ENCODE measurements around the gene DSEL. TPM values are rescaled to one million over a fixed set of nuclear protein-coding genes. Genes with fewer than 3 reads are reported as not detected.
A peak's percentile ranks its signal among the peaks of the same experiment; 100 is the strongest.

Gene DSEL
- total RNA-seq, 1 donor from 2014 or later = 7.1 TPM

GRCh38 chr18:67468038-67468437 is 48.5 kb downstream of the DSEL start:
- DNase-seq (ENCODE audit: low read depth) = no peak
- no peak for TF ChIP-seq CTCF (conservative IDR thresholded peaks at IDR 0.05; ENCODE audit: low read depth, low read length)
- no peak overlapping the region for H3K4me3 ChIP-seq (ENCODE audit: low read depth, low read length)

GRCh38 chr18:67467188-67467587 is 49.3 kb downstream of the DSEL start:
- TF ChIP-seq CTCF (conservative IDR thresholded peaks at IDR 0.05; ENCODE audit: low read depth, low read length) = no peak
- DNase-seq (ENCODE audit: low read depth) = no peak
- no peak overlapping the region for H3K4me3 ChIP-seq (ENCODE audit: low read depth, low read length)

- DNase-seq (ENCODE audit: low read depth) = no peak
- no peak for TF ChIP-seq CTCF (conservative IDR thresholded peaks at IDR 0.05; ENCODE audit: low read depth, low read length)
- no peak overlapping the region for H3K4me3 ChIP-seq (ENCODE audit: low read depth, low read length)
These were observed 52.0 kb downstream of the DSEL start for GRCh38 chr18:67464499-67464898.

- peak; percentile 65 for TF ChIP-seq CTCF (conservative IDR thresholded peaks at IDR 0.05; ENCODE audit: low read depth, low read length)
- no peak overlapping the region for H3K4me3 ChIP-seq (ENCODE audit: low read depth, low read length)
- no peak for DNase-seq (ENCODE audit: low read depth)
These were observed 52.7 kb downstream of the DSEL start for GRCh38 chr18:67463829-67464228.

GRCh38 chr18:67456711-67457110 is 59.8 kb downstream of the DSEL start:
- DNase-seq (ENCODE audit: low read depth) = no peak
- no peak overlapping the region for H3K4me3 ChIP-seq (ENCODE audit: low read depth, low read length)
- TF ChIP-seq CTCF (conservative IDR thresholded peaks at IDR 0.05; ENCODE audit: low read depth, low read length) = peak; percentile 20

Data from epithelial cell of proximal tubule (primary cell).